HG02973 (cell line): Measurements from ENCODE around the gene SNED1.

Experiments used
- ATAC-seq: cut with Tn5 transposase; IDR thresholded peaks from one replicate; pipeline ENCODE4 v1.9.1; 2021; ENCODE audit warnings: moderate library complexity; ENCODE audit not compliant: unreplicated experiment

The SNED1 gene

GRCh38 chr2:241003830-241004564, 5.6 kb downstream of the SNED1 start:
- no peak for ATAC-seq

- no peak for ATAC-seq
Observed at GRCh38 chr2:241005569-241005968, 7.2 kb downstream of the SNED1 start.

GRCh38 chr2:241006412-241006811, 8.0 kb downstream of the SNED1 start:
- ATAC-seq = no peak

GRCh38 chr2:241007111-241007510, 8.7 kb downstream of the SNED1 start:
- ATAC-seq = no peak

- no peak for ATAC-seq
Observed at GRCh38 chr2:241007880-241008710, 9.7 kb downstream of the SNED1 start.

GRCh38 chr2:241008711-241009121, 10.3 kb downstream of the SNED1 start:
- no peak for ATAC-seq

- no peak for ATAC-seq
Observed at GRCh38 chr2:241009191-241009590, 10.8 kb downstream of the SNED1 start.

- no peak for ATAC-seq
Observed at GRCh38 chr2:241009601-241010530, 11.4 kb downstream of the SNED1 start.

- ATAC-seq = no peak
Observed at GRCh38 chr2:241010531-241011295, 12.3 kb downstream of the SNED1 start.

- no peak for ATAC-seq
Observed at GRCh38 chr2:241011296-241011600, 12.8 kb downstream of the SNED1 start.

- ATAC-seq = no peak
Observed at GRCh38 chr2:241011751-241012510, 13.5 kb downstream of the SNED1 start.

GRCh38 chr2:241014224-241014623, 15.8 kb downstream of the SNED1 start:
- ATAC-seq = no peak

GRCh38 chr2:241014764-241015163, 16.3 kb downstream of the SNED1 start:
- no peak for ATAC-seq

- ATAC-seq = no peak
Observed at GRCh38 chr2:241015439-241015838, 17.0 kb downstream of the SNED1 start.

- no peak for ATAC-seq
Observed at GRCh38 chr2:241017228-241017940, 19.0 kb downstream of the SNED1 start.

GRCh38 chr2:241018051-241018891, 19.9 kb downstream of the SNED1 start:
- no peak for ATAC-seq

GRCh38 chr2:241019441-241020139, 21.2 kb downstream of the SNED1 start:
- ATAC-seq = no peak

GRCh38 chr2:241020201-241020600, 21.8 kb downstream of the SNED1 start:
- no peak for ATAC-seq
